Measurements from ENCODE around the gene BMPR1A.

GRCh38 chr10:86765548-86765947 lies 9.1 kb downstream of the BMPR1A start:
- TF ChIP-seq EZH2phosphoT487 (IDR thresholded peaks at IDR 0.05; ENCODE audit: borderline replicate concordance) (no peak), CTCF (conservative IDR thresholded peaks at IDR 0.05; ENCODE audit: low read length) (no peak)

Measured in Loucy (cell line).